Stimulated activated CD4-positive, alpha-beta T cell treated with anti-CD3 and anti-CD28 coated beads, Interleukin-15, amount 100 ng/mL, for 1 hour (primary cell): Measurements from ENCODE around the gene MYO5B.

ENCODE experiments used
- DNase-seq, 2 donors: peaks; one replicate each; pipeline ENCODE4 v3.0.0-alpha.2; 2020; ENCODE audit warnings: low read depth in 1 of 2, low spot score in 1 of 2

Gene MYO5B

GRCh38 chr18:50022985-50023384 lies 172.0 kb downstream of the MYO5B start:
- no peak for DNase-seq

- DNase-seq = no peak
These were observed 180.3 kb downstream of the MYO5B start for GRCh38 chr18:50014606-50015005.

- no peak for DNase-seq
These were observed 181.4 kb downstream of the MYO5B start for GRCh38 chr18:50013363-50014138.

DNA sequence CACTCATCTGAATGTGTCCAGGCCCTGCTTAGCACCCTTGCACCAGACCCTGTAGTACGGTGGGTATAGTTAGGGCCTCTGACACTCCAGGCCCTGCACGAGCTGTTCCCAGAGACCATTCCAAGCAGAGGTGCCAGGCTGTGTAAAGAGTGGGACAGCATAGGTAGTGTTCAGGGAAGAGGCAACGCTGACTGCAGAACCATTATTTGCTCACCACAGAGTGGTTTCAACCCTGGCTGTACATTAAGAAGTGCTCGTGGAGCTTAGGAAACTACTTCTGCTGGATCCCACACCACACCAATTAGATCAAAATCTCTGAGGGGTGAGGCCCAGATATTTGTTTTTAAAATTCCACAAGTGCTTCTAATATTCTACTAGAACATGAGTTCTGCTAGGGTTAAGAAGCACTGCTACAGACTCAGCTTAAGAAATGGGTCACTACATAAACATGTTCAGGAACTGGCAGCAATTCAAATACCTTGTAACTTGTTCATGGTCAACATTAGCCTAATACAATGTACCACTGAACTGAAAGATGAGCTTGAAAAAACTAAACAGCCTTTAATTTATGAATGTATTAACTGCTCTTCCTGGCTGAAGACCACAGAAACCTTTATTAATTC lies 183.0 kb downstream of the MYO5B start:
- DNase-seq = no peak

GRCh38 chr18:50009773-50010335 lies 185.1 kb downstream of the MYO5B start:
- DNase-seq = no peak

- DNase-seq = no peak
These were observed 186.6 kb downstream of the MYO5B start for GRCh38 chr18:50008306-50008705.

GRCh38 chr18:50006470-50007046 lies 188.4 kb downstream of the MYO5B start:
- DNase-seq = no peak

- DNase-seq = no peak
These were observed 190.9 kb downstream of the MYO5B start for GRCh38 chr18:50004013-50004412.

DNA sequence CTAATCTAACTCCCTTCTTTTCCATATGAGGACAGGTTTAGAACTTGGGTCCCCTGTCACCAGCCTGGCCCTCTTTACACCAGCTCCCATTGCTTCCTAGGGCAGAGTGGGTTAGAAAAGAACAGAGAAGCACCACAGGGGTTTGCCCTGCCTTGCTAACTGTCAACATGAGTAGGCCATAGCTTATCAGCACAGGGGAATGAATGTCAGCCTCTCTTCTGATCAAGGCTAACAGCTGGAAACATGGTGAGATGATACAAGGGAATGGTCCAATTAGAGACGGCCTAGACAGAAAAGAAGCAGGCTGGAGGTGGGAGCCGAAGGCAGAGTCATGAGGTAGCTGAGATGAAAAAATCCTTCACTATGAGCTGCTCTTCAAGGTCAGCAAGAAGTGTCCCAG lies 192.2 kb downstream of the MYO5B start:
- no peak for DNase-seq

- DNase-seq = no peak
These were observed 194.7 kb downstream of the MYO5B start for GRCh38 chr18:50000227-50000626.

DNA sequence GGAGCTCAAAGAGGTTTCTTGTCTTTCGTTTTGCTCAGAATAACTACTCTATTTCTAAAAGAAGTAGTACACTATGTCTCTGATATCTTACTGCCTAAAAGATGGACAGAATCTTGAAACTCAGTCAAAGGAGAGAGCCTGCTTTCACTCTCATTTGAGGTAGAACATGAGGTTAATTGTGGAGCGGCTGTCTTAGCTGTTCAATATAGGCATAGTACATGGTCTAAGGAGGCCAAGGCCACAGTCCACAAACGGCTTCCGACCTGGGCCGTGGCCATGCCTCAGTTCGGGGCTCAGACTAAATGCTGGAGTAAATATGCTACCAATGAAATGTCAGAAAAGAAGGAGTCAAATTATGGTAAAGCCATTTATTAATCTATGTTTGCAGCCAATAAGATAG lies 195.8 kb downstream of the MYO5B start:
- no peak for DNase-seq

GRCh38 chr18:49997558-49997957 lies 197.4 kb downstream of the MYO5B start:
- no peak for DNase-seq

- DNase-seq = no peak
These were observed 200.5 kb downstream of the MYO5B start for GRCh38 chr18:49994410-49994809.

DNA sequence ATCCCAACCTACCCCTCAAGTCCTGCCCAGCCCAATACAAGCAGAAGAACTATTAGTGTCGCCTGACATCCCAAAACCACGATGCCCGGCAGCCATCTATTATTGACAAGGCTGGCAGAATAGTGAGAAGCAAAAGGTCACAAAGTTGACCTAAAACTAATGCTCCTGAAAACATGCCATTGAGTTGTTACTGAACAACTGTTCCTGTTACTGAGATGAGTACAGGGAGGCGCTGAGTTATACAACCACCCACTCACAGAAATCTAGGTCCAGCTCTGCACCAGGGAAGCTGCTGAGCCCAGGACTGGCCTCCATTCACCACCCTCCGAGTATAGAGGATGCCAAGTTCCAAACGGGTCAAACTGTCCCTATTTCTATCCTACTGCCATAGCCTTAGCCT lies 201.6 kb downstream of the MYO5B start:
- DNase-seq = no peak

- no peak for DNase-seq
These were observed 206.2 kb downstream of the MYO5B start for GRCh38 chr18:49988733-49989132.

DNA sequence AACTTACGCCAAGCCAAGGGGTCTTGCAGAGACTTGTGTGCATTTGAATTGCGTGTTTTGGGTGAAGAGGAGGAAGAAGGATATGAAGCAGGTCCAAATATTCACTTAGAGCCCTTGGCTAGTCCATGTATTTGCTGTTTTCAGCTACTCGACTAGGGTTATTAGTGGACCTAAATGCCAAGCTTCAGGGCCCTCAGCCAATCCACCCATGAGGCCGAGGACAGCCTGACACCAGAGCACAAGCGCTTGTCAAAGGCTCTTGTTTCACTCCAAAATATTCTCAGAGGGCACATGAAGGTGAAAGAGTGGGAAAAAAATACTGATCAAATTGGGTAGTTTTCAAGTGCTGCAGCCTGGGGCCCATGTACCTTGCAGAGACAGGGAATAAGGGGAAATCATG lies 206.8 kb downstream of the MYO5B start:
- no peak for DNase-seq

DNA sequence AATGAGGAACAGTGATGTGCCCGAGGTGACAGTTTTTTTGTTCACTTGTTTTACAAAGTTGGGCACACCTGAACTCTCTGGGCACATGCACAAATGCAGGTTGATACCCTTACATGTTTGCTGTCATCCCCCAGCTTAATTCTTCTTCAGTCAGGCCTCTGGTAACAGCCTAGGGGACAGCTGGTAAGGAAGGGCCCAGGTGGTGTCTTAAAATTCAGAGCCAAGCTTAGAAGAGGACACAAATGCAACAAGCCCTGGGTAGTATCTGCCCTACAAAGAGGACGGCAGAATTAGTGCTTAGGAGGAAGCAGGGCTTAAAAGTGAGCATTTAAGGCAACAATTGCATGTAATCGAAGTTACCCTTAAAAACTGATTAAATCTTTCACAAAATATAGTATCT lies 209.7 kb downstream of the MYO5B start:
- DNase-seq = no peak

DNA sequence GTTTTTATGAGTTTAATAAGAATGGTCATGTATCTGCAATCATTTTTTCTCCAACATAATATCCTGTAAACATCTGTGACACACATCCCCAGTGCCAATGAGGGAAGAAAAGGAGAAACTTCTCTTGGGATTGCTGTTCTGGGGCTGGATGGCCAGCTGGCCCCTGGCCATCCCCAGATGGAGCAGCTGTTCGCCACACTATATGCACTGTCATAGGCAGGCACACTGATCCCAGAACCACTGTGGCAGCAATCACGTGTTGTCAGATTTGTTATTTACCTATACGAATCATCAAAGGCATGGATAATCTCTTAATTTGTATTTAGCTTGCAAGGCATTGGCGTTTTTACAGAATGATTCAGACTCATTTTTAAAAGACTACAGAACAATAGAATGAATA lies 214.1 kb downstream of the MYO5B start:
- no peak for DNase-seq

- no peak for DNase-seq
These were observed 218.0 kb downstream of the MYO5B start for GRCh38 chr18:49976795-49977560.

DNA sequence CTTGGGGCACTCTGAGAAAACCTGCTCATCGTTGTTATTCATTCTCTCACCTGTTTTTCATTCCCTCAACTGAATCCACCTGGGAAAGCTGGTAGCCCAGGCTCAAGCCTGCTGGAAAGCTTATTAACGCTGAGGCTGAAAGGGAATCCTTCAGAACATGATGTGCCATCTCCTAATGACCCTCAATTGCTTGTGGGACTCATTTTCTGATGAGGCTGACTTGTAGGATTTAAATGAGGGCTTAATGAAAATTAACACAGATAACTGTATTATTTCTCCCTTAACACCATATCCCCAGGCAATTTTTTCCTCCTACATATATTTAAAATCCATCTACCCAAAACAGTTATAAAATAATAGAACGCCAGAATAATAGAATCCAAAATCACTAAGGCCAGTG lies 218.9 kb downstream of the MYO5B start:
- DNase-seq = no peak

GRCh38 chr18:49974079-49974478 lies 220.9 kb downstream of the MYO5B start:
- no peak for DNase-seq

GRCh38 chr18:49973592-49973991 lies 221.4 kb downstream of the MYO5B start:
- DNase-seq = no peak
